HepG2 (cell line): Measurements from ENCODE around the gene CYTH2. TPM values are rescaled to one million over a fixed set of nuclear protein-coding genes. Genes with fewer than 3 reads are reported as not detected.

Experiments
- HMG20A ChIP-seq: IDR thresholded peaks from 2 replicates; pipeline ENCODE4 v1.6.1; 2016; ENCODE audit warnings: borderline replicate concordance
- MAFG ChIP-seq: sonication (generic); formaldehyde crosslinking; IDR thresholded peaks from 2 replicates; pipeline ENCODE4 v1.5.1; 2020; ENCODE audit warnings: mild to moderate bottlenecking, missing genetic modification reagents
- MEIS2 ChIP-seq: sonication (generic); formaldehyde crosslinking; IDR thresholded peaks from 2 replicates; pipeline ENCODE4 v1.9.0; 2021; ENCODE audit warnings: mild to moderate bottlenecking, missing genetic modification reagents
- MTF1 ChIP-seq: sonication (generic); formaldehyde crosslinking; IDR thresholded peaks from 2 replicates; pipeline ENCODE4 v1.5.0; 2020; ENCODE audit warnings: missing genetic modification reagents
- MXD4 ChIP-seq: IDR thresholded peaks from 2 replicates; pipeline ENCODE4 v1.6.1; 2016; ENCODE audit warnings: mild to moderate bottlenecking, missing biosample characterization, missing genetic modification reagents
- NR2F2 ChIP-seq: IDR thresholded peaks from 2 replicates; pipeline ENCODE4 v1.6.1; 2012; ENCODE audit warnings: low read depth, inconsistent platforms, borderline replicate concordance
- POLR2A ChIP-seq, 2 experiments: IDR thresholded peaks; 2 replicates each; pipeline ENCODE4 v1.6.1; 2011; ENCODE audit warnings: low read depth in 2 of 2, low read length in 2 of 2, mild to moderate bottlenecking in 1 of 2, moderate library complexity in 1 of 2; ENCODE audit not compliant: insufficient read depth in 1 of 2
- REPIN1 ChIP-seq: sonication (generic); formaldehyde crosslinking; IDR thresholded peaks from 2 replicates; pipeline ENCODE4 v1.8.0; 2022; ENCODE audit warnings: missing genetic modification reagents, low read depth, mild to moderate bottlenecking, borderline replicate concordance
- TFDP1 ChIP-seq: IDR thresholded peaks from 2 replicates; pipeline ENCODE4 v1.6.1; 2016; ENCODE audit warnings: missing compliant biosample characterization, missing genetic modification reagents, borderline replicate concordance
- TOE1 ChIP-seq: sonication (generic); formaldehyde crosslinking; IDR thresholded peaks from 2 replicates; pipeline ENCODE4 v1.4.0; 2020; ENCODE audit warnings: mild to moderate bottlenecking, missing genetic modification reagents
- ZBTB3 ChIP-seq: sonication (generic); formaldehyde crosslinking; IDR thresholded peaks from 2 replicates; pipeline ENCODE4 v1.4.0; 2020; ENCODE audit warnings: low read depth, mild to moderate bottlenecking, moderate library complexity, missing genetic modification reagents, borderline replicate concordance
- ZKSCAN8 ChIP-seq: IDR thresholded peaks from 2 replicates; pipeline ENCODE4 v1.6.1; 2016; ENCODE audit warnings: borderline replicate concordance, missing genetic modification reagents, missing compliant biosample characterization
- ZNF574 ChIP-seq: sonication (generic); formaldehyde crosslinking; IDR thresholded peaks from 2 replicates; pipeline ENCODE4 v1.4.0; 2020; ENCODE audit warnings: missing genetic modification reagents
- ZNF670 ChIP-seq: sonication (generic); formaldehyde crosslinking; IDR thresholded peaks from 2 replicates; pipeline ENCODE4 v1.8.0; 2022; ENCODE audit warnings: mild to moderate bottlenecking, missing genetic modification reagents, borderline replicate concordance
- ZNF674 ChIP-seq: sonication (generic); formaldehyde crosslinking; IDR thresholded peaks from 2 replicates; pipeline ENCODE4 v1.5.0; 2020; ENCODE audit warnings: low read depth, mild to moderate bottlenecking, missing genetic modification reagents
- ZNF746 ChIP-seq: sonication (generic); formaldehyde crosslinking; IDR thresholded peaks from 2 replicates; pipeline ENCODE4 v1.8.0; 2022; ENCODE audit warnings: mild to moderate bottlenecking, missing genetic modification reagents
- ZNF839 ChIP-seq: sonication (generic); formaldehyde crosslinking; IDR thresholded peaks from 2 replicates; pipeline ENCODE4 v1.4.0; 2020; ENCODE audit warnings: missing genetic modification reagents, mild to moderate bottlenecking, borderline replicate concordance
- polyA plus RNA-seq, 8 experiments: library from polyadenylated mRNA; depleted of rRNA in 3 of 8; stranded (reverse) in 7 of 8; unstranded in 1 of 8; fragments of >200 nt; fragmentation: Illumina TruSeq in 4 of 8; extraction: Trizol in 4 of 8; gene quantifications; 2 replicates each; pipeline versions ENCODE4 v1.2.1 to v1.2.3, GENCODE V29; 2011 to 2016; ENCODE audit warnings: low read depth in 4 of 8, missing spikeins in 1 of 8, mixed read lengths in 1 of 8; ENCODE audit not compliant: insufficient read depth in 1 of 8
- total RNA-seq, 5 experiments: library from RNA; depleted of rRNA; stranded (reverse); fragments of >200 nt; fragmentation: Illumina TruSeq; extraction: Trizol; gene quantifications; 2 replicates each; pipeline ENCODE4 v1.2.3, GENCODE V29; 2016; ENCODE audit warnings: low read depth in 1 of 5
- TF ChIP-seq, protein P1 (sequence below): sonication (generic); formaldehyde crosslinking; IDR thresholded peaks from 2 replicates; pipeline ENCODE4 v1.5.0; 2020; ENCODE audit warnings: missing genetic modification reagents, mild to moderate bottlenecking, borderline replicate concordance
- TF ChIP-seq, protein P2 (sequence below): sonication (generic); formaldehyde crosslinking; IDR thresholded peaks from 2 replicates; pipeline ENCODE4 v1.5.1; 2020; ENCODE audit warnings: missing genetic modification reagents, mild to moderate bottlenecking, borderline replicate concordance
- TF ChIP-seq, protein P3 (sequence below): IDR thresholded peaks from 2 replicates; pipeline ENCODE4 v1.6.1; 2018; ENCODE audit warnings: missing genetic modification reagents, mild to moderate bottlenecking, missing compliant biosample characterization

CYTH2 gene
- total and polyA plus RNA-seq, 2 of the 13 experiments (the other 11 are each of a cell fraction or from before 2014, with no cell fraction given): 16.5 to 39.3 TPM

- TF ChIP-seq ZKSCAN8 (CRISPR knock-in tag) (peak; percentile 40; the same call in 1 of the 2 replicates), TOE1 (CRISPR knock-in tag) (peak; percentile 70; the same call in 1 of the 2 replicates), MAFG (CRISPR knock-in tag) (no peak), POLR2A (IDR thresholded peaks at IDR 0.05; ENCODE audit: insufficient read depth in 1 of 2, low read depth in 2 of 2, low read length in 2 of 2) (peak; percentile 81 to 83), MTF1 (CRISPR knock-in tag) (no peak), NR2F2 (no peak), ZNF746 (CRISPR knock-in tag) (no peak), ZNF574 (CRISPR knock-in tag) (peak; percentile 91), REPIN1 (CRISPR knock-in tag) (0 out of 2 replicates have a peak, but pooled peaks have one; percentile 47), ZNF674 (CRISPR knock-in tag) (no peak), MXD4 (peak; percentile 98), MEIS2 (CRISPR knock-in tag) (0 out of 2 replicates have a peak, but pooled peaks have one; percentile 70), TFDP1 (CRISPR knock-in tag) (peak; percentile 50; the same call in 1 of the 2 replicates), ZBTB3 (peak; percentile 6; the same call in 1 of the 2 replicates), ZNF839 (CRISPR knock-in tag) (peak; percentile 83; the same call in 1 of the 2 replicates), ZNF670 (CRISPR knock-in tag) (peak; percentile 70; the same call in 1 of the 2 replicates), HMG20A (CRISPR knock-in tag) (no peak)
- TF ChIP-seq, protein P1, sequence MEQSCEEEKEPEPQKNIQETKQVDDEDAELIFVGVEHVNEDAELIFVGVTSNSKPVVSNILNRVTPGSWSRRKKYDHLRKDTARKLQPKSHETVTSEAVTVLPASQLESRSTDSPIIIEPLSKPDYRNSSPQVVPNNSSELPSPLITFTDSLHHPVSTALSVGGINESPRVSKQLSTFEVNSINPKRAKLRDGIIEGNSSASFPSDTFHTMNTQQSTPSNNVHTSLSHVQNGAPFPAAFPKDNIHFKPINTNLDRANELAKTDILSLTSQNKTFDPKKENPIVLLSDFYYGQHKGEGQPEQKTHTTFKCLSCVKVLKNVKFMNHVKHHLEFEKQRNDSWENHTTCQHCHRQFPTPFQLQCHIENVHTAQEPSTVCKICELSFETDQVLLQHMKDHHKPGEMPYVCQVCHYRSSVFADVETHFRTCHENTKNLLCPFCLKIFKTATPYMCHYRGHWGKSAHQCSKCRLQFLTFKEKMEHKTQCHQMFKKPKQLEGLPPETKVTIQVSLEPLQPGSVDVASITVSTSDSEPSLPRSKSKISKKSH (CRISPR knock-in tag): no peak; the same call in 1 of the 2 replicates
- TF ChIP-seq, protein P2, sequence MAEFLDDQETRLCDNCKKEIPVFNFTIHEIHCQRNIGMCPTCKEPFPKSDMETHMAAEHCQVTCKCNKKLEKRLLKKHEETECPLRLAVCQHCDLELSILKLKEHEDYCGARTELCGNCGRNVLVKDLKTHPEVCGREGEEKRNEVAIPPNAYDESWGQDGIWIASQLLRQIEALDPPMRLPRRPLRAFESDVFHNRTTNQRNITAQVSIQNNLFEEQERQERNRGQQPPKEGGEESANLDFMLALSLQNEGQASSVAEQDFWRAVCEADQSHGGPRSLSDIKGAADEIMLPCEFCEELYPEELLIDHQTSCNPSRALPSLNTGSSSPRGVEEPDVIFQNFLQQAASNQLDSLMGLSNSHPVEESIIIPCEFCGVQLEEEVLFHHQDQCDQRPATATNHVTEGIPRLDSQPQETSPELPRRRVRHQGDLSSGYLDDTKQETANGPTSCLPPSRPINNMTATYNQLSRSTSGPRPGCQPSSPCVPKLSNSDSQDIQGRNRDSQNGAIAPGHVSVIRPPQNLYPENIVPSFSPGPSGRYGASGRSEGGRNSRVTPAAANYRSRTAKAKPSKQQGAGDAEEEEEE: peak; percentile 92; the same call in 1 of the 2 replicates
- TF ChIP-seq, protein P3, sequence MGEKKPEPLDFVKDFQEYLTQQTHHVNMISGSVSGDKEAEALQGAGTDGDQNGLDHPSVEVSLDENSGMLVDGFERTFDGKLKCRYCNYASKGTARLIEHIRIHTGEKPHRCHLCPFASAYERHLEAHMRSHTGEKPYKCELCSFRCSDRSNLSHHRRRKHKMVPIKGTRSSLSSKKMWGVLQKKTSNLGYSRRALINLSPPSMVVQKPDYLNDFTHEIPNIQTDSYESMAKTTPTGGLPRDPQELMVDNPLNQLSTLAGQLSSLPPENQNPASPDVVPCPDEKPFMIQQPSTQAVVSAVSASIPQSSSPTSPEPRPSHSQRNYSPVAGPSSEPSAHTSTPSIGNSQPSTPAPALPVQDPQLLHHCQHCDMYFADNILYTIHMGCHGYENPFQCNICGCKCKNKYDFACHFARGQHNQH: peak; percentile 61
These were observed 23.3 kb upstream of the CYTH2 start, which contains the start of gene GRWD1 (continued) for GRCh38 chr19:48445606-48446481.
